Measurements from ENCODE around the gene SLC25A22. TPM values are rescaled to one million over a fixed set of nuclear protein-coding genes. Genes with fewer than 3 reads are reported as not detected.
A peak's percentile ranks its signal among the peaks of the same experiment; 100 is the strongest.

Gene SLC25A22
- total RNA-seq, 1 donor from 2014 or later = 28.4 TPM

DNA sequence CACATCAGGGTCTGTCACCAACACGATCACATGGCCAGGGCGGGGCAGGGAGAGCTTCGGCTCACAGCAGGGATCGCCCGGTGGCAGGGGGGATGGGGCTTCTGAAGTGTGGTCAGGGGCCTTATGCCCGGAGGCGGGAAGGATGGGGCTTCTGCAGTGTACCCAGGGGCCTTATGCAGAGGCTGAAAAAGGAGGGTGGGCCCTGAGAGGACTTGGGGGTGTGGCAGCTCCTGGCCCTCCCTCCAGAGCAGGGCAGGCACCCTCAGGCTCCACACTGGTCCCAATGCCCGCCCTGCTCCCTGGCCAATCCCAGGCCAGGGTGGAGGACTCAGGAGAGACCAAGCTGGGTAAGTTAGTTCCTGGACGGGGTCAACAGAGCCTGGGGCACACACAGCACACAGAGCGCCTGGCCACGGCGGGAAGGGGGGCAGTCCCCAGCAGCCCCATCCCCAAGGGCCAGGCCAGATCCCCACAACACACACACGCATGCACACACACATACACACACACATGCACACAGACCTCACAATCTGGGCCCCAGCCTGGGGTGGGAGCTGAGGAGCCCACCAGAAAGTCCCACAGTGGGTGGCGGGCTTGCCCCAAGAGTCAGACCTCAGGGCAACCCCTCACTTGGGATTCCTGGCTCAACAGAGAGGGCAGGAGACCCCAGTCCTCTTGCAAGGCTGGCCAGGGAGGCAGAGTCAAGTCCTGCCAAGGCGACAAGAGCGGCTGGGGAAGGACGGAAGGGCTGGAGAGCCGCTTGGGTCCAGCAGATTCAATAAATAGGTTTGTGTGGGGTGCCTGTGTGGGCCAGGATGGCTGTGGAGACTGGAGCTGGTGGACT lies 7.1 kb downstream of the SLC25A22 start:
- no peak for DNase-seq (ENCODE audit: low spot score)

DNA sequence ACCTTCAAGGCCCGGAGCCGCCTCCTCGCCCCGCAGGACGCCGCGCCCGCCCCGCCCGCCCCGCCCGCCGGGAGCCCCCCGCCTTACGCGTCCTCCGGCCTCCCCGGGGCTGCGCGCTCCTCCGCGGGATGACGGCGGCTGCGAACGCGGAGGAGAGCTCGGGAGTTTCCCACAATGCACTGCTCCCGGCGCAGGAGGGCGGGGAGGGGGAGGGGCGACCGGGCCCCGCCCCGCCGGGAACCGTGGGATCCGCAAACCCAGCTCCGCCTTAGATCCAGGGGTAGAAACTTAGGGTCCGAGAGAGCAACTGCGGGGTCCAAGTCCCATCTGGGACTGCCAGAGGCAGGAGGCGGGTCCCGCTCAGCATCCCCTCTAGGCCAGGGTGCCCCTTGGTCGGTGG lies 8.1 kb downstream of the SLC25A22 start, which contains the start of gene CEND1:
TSS of gene CEND1 (minus strand) at position 148 of the 400 bp plus-strand sequence. CDS start 1,514 bp downstream, outside the sequence.
- no peak for DNase-seq (ENCODE audit: low spot score)

DNA sequence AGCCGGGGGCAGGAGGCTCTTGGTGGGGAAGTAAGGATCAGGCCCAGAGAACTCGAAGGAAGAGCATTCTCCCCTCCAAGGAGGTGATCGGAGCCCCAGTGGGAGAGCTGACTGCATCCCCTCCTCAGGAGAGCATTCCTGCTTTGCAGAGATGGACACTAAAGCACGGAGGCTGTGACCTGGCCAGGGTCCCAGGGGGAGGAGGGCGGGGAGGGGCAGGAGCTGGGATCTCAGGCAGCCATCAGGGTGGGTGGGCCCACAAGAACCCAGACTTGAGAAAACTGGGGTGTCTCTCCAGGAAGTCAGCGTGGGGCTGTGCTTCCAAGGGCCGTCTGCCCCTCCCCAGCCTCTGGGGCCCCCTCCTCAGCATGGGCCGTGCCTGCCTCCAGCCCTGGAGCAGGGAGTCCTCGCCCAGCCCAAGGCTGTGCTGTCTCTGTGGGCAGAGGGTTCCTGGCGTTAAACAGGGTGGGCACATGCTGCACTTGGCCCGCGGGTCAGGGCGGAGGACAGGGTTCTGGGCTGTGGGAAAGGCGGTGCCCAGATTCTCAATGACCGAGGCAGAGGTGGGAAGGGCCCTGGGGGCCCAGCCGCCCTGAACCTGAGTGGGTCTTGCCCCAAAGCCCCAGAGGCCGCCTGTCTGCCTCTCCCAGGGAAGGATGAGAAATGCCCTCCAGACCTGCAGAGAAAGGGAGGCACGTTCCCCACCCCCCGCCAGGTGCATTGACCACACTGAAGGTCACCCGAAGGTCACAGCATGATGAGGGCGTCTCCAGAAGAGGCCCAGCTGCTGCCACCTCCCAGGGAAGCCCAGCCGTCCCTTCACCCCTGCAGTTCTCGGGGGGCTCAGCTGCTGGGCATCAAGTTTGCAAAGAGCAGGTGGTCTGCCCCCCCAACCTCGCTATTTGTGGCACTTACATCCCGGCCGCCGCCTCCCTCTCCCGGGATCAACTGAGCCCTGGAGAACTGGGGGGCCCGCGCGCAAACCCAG lies 8.8 kb downstream of the SLC25A22 start:
- DNase-seq (ENCODE audit: low spot score) = no peak

DNA sequence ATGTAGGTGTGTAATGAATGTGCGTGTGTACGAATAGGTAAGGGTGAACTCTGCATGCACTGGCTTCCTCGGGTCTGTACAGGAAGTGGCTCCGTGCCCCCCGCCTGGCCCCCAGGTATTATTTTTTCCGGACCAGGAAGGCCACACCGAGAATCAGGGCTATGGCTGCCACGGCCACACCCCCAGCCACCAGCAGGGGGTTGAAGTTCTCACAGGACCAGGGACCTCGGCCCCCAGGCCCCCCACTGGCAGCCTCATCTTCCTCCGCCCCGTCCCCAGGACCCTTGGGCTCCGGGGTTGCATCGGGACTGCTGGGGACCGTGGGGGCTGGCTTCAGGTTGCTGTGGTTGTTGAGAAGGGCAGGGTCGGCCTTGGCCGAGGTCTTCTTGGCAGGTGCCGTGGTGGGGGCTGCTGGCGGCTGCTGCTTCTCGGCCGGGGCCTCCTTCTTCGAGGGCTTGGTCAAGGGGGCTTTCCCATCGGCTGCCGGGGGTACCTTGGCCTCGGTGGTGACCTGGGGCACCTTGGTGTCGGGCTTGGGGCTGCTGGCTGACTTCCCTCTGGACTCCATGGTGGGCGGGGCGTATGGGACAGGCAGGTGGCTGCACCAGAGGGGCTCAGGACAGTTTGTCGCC lies 10.0 kb downstream of the SLC25A22 start:
- DNase-seq (ENCODE audit: low spot score) = no peak

DNA sequence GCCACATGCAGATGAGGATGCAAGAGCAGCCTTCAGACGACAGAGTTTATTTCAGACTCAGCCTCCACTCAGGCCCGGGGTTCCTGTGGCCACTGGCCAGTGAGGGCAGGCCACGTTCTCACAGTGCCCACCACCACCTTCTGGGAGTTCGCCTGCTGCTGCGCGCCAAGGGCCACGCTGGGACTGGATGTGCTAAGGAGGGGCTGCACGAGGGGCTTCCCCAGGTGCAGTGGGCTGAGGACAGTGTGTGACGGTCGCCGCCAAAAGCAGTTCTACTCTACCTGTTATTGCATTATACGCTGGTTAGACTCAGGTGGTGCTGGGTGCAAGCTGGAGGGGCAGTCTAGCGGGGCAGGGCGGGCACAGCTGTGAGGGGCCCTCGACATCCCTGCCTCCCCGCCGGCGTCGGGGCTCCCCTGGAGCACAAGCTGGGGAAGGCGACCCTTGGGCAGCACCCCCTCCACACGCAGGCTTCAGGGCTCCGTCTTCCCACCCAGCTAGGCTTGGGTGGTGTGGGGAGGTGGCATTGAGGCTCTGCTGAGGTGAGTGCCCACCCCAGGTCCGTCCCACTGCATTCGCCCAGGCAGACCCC lies 10.9 kb downstream of the SLC25A22 start:
- no peak for DNase-seq (ENCODE audit: low spot score)

DNA sequence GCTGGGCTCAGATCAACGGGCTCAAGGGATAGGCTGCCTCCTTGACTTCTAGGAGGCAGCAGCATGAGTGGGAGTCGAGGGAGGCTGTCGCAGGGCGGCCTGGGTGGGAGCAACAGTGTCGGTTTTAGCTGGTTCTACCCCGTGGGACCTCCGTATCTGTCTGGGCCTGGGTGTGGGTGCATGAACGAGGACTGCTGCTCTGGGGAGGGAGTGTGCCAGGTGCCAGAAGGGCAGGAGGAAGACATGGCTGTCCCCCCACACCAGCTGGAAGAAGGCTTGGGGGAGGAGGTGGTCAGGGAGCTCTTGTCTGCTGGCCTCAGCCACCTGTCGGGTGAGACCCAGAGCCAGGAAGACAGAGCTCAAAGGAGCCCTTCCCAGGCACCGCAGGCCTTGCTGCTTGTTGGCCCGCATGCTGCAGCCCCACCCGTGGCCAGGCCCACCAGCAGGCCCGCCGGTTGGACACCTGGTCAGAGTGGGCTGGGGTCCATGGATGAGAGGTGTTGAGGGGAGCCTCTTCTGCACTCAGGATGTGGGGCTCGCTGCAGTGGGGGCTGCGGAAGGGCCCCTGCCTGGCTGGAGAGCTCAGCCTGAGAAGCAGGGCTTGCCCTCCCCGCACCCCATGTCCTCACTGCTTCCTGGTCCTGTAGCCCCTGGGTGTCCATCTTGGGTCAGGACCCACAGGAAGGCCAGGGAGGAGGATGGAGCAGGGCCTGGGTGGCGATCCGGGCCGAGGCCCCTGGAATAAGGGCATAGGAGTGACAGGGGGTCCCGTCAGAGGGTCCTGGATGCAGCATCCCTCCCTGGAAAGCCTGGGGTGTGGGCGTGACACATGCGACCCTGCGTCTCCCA lies 11.6 kb downstream of the SLC25A22 start:
- DNase-seq (ENCODE audit: low spot score) = no peak

DNA sequence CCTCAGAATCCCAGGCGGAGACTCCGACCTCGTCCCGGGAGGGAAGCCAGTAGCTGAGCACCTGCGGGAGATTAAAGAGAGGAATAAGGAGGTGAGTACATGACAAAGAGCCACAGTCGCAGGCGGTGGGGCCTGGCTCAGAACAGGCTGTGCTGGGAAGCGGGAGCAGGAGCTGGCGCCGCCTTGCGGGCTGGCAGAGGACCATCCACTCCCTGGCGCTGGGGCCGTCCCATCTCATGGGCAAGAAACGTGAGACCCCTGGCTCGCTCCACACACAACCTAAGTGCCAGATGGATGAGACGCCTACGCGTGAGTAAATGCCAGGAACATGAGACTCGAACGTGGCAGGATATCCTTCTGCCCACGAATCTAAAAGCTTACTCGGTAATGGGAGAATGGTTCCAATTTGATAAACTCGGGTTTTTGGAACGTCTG lies 14.5 kb downstream of the SLC25A22 start:
- DNase-seq (ENCODE audit: low spot score) = no peak

DNA sequence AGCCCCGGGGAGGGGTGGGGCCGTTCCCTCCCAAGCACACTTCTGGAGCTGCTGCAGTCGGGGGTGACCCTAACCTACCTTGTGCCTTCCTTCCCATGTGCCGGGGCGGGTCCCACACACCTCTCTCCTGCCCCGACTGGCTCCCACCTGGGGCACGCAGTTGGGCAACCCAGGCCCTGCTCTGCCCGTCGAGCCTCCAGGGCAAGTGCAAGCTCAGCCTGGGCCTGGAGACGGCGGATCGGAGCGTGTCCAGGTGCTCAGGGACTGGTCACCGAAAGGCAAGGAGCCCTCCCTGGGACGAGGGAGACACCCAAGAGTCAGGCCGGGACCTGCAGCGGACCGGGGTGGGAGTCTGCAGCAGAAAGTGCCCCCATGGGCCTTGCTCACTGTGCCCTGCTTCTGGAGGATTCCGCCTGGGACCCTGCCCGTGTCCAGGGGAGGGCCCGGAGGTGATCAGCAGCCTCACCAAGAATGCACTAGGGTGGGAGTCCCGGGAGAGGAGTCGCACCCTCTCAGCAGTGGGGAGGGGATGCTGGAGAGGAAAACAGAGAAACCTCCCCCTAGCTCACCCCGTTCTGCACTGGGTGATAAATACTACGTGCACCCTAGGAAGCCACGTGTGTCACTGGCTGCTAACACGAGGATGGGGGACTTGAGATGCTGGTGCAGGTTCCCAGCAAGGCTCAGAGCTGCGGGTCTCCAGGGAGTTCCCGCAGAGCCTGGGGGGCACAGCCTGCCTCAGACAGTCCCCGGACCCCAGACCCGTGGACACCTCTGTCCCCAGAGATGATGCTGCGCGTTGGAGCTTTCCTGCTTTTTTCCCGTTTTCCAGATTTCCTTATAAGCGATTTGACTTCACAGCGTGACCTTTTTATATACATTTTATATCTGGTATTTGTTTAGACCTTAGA lies 15.6 kb downstream of the SLC25A22 start:
- no peak for DNase-seq (ENCODE audit: low spot score)

DNA sequence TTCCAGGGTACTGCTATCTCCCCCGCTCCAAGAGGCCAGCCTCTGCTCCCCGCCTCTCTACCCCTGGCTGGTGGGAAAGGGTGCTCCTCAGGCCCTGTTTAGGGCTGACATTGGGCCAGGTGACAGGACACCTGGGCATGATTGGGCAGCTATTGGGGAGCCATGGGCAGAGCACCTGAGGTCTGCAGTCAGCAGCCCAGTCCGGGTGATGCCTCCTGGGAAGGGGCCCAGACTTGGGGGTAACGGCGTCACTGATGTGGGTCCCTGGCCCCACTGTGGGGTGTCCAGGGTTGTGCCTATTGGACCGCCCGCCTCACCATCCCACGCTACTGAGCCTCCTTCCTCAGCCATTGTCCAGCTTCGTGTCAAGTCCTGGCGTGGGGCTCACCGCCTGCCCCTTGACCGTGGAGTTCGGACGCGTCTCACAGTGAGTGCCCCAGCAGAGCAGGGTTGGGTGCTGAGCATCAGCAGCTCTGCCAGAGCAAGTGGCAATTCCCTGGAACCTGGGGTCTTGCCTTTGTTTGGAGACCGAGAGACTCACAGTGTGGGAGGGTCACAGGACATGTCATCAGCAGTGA lies 18.0 kb downstream of the SLC25A22 start:
- DNase-seq (ENCODE audit: low spot score) = no peak

DNA sequence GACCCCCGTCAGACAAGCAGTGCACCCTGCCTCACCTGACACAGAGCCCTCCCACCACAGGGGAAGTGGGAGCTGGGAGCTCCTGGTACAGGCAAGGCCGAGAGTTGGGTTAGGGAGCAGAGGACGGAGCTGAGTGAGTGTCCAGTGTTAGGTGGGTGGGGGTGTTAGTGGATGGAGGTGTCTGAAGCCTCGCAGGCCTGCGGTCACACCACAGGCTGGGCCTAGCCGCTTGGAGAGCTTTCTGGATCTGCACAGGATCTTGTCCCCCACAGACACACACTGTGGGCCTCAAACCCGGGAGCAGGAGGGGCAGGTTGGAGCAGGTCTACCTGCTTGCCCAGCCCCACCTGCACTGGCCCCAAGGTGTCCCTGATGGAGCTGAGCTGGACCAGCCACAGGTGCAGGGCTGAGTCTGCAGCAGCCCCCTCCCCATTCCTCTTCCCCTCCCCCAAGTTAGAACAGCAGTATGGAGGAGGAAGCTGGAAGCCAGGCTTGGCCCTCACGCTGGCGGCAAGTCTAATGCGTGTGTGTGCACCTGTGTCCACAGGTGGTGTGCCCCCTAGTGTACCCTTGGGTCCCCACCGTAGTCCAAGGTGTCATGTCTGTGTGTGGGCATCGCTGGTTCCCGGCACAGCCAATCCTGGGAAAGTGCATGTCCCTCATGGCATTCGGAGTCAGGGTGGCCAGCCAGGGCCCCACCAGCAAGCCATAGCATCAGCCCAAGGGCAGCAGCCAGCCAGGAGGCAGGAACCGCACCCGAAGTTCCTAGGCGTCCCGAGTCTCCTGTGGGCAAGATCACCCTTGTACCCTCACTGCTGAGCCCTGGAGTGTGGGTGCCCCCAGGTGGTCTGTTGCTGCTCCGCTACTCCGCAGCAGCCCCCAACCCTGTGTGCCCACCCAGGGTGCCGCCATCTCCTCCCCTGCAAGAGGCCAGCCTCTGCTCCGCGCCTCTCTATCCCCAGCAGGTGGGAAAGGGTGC lies 18.8 kb downstream of the SLC25A22 start:
- no peak for DNase-seq (ENCODE audit: low spot score)

- DNase-seq (ENCODE audit: low spot score) = peak; percentile 93
Observed at GRCh38 chr11:777288-778255, 20.5 kb downstream of the SLC25A22 start, which contains the start of gene GATD1. Gene GATD1, minus strand, starts transcription at chr11:777487. Its CDS starts 25 bp downstream, at chr11:777462.

DNA sequence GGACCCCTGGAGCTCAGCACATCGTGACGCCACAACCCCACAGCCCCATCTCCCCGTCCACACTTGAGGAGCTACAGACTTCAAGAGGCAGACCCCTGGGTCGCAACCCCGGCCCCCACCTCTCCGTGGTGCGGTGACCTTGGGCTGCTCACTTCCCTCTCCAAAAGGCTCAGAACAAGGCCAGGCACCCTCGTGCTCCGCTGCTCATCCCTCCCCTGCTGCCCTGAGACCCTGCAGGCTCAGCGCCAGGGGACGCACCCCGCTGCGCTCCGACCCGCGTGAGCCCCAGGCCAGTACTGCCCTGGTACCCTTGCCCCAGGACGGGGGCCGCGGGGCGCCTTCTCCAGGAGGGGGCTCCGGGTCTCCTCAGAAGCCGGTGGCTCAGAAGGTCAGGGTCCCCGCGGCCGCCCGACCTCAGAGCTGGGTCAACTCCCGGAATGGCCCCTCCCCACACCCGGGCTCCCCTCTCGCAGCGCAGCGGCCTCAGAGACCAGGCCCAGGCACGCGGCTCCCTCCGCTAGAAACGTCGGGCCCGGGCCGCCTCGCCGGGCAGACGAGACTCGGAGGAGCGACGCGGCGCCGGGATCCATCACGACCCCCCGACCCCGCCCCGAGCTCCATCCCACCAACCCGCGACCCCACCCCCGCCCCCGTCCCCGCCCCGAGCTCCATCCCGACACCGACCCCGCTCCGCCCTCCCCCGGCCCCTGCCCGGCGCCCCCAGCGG lies 21.4 kb downstream of the SLC25A22 start:
- no peak for DNase-seq (ENCODE audit: low spot score)

GRCh38 chr11:776263-776560 lies 21.9 kb downstream of the SLC25A22 start:
- no peak for DNase-seq (ENCODE audit: low spot score)

DNA sequence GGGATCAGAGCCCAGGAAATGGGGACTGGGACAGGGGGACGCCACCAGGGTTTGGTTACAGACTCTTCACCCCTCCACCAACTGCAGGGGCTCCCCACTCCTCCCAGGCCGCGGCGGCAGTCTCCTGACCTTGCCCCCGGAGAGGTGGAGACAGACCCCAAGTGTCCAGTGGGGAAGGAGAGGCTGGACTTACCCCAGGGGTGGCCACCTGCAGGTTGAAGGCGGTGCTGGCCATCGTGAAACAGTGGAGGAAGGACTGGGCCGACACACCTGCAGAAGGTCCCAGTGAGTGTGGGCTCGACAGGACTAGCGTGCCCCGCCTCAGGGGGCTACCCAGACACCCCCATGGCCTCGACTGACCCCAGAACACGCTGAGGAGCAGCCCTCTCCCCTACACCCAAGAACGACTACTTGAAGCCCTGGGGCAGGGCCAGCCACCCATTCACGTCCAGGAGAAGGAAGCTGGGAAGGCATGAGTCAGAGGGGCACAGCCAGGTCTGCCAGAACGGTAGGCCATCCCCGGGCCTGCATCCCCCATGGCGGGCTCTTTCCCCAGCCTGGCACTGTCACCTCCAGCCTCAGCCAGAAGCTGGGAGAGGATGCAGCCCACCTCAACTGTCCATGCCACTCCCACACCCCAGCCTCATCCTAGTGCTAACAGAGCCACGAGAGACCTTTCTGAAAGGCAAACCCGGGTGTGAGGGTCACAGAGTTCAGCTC lies 23.0 kb downstream of the SLC25A22 start:
- no peak for DNase-seq (ENCODE audit: low spot score)

DNA sequence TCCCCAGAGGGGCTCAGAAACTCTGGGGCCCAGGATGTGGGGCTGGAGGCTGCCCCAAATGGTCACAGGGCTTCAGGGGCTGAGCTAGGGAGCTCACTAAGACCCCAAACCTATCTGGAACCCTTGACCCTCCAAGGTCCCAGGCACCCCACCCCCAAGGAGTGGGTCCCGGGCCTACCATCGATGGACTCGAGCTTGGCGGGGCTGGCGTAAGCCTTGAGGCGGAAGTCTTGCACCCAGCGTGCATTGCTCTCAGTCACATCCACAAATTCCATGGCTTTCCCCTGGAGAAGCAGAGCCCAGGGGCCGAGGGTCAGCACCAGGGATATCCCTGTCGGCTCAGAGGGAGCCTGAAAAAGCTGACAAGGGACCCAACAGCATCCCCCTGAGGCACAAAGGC lies 24.3 kb downstream of the SLC25A22 start:
- DNase-seq (ENCODE audit: low spot score) = no peak
